Psoas muscle (tissue), 8 donors: ENCODE measurements around the gene RFLNA. TPM values are rescaled to one million over a fixed set of nuclear protein-coding genes. Genes with fewer than 3 reads are reported as not detected.

Experiments
- ATAC-seq, 4 donors: fragments of 200-7000 bp; cut with Tn5 transposase; one replicate each; pipeline ENCODE4 v1.9.1; 2020; ENCODE audit warnings: moderate library complexity in 3 of 4, mild to moderate bottlenecking in 2 of 4
- DNase-seq, 2 donors: peaks; one replicate each; pipeline ENCODE4 v3.0.0-alpha.2; 2020
- H3K27ac ChIP-seq: fragments of 200-600 bp; one replicate; pipeline ENCODE4 v1.8.0; 2022
- H3K27me3 ChIP-seq, 3 donors: fragments of 200-600 bp in 1 of 3; one replicate each; pipeline versions ENCODE4 v1.6.1 to v1.8.0; 2013 to 2022; ENCODE audit warnings: low read length in 2 of 3, mild to moderate bottlenecking in 2 of 3, moderate library complexity in 1 of 3; ENCODE audit not compliant: insufficient read depth in 3 of 3
- H3K36me3 ChIP-seq, 2 donors: fragments of 200-600 bp in 1 of 2; one replicate each; pipeline versions ENCODE4 v1.6.1 to v1.8.0; 2013 to 2022; ENCODE audit warnings: low read depth in 1 of 2, mild to moderate bottlenecking in 1 of 2, moderate library complexity in 1 of 2; ENCODE audit not compliant: insufficient read depth in 1 of 2
- H3K4me1 ChIP-seq: fragments of 200-600 bp; one replicate; pipeline ENCODE4 v1.8.0; 2022
- H3K4me3 ChIP-seq: fragments of 200-600 bp; one replicate; pipeline ENCODE4 v1.8.0; 2022; ENCODE audit warnings: mild to moderate bottlenecking
- H3K9me3 ChIP-seq: fragments of 200-600 bp; one replicate; pipeline ENCODE4 v1.8.0; 2022
- CTCF ChIP-seq: fragments of 200-600 bp; IDR thresholded peaks from one replicate; pipeline ENCODE4 v1.8.0; 2022; ENCODE audit warnings: antibody characterized with exemption
- WGBS, 3 donors: extraction: QIAGEN DNeasy Blood & Tissue Kit; methylation state at CpG; one replicate each; pipeline versions ENCODE4 v1.1.6 to v1.1.7; 2013; 5-methylcytosine and 5-hydroxymethylcytosine counted together
- intact Hi-C, 2 donors: fragments of 100-400 bp; cut with DNase I; formaldehyde crosslinking; loops; one replicate each; pipeline versions ENCODE4 v1.11.0 to v1.14.2; 2022
- polyA plus RNA-seq, 3 donors: library from polyadenylated mRNA; stranded (reverse); fragments of 200-250 nt; gene quantifications; one replicate each; pipeline ENCODE4 v1.2.3, GENCODE V29; 2013
- total RNA-seq, 4 donors: library from RNA; stranded (reverse); fragmentation: NEBNext Ultra II Directional in 2 of 4; extraction: Animal tissue kit (Norgen Biotek cat#: 25700) in 2 of 4; gene quantifications; one replicate each; pipeline versions ENCODE4 v1.2.1 to v1.2.4, GENCODE V29; 2021 to 2023
- donor health status: healthy with polysubstance abuse.
- donor health status: DM: no; HTN: no; CAD: no; lungs with moderate emphysema.
- donor health status: Bipolar disorder and iron deficiency.
- donor health status: healthy.
- donor health status: DM: yes; HTN: yes; CAD: no.
- donor health status: DM: no; HTN: no; CAD: no.
- donor health status: DM: no; HTN: no; CAD: no.
- donor health status: DM: yes; HTN: yes; CAD: no.

Gene RFLNA
- total and polyA plus RNA-seq, 7 donors, result 0.38 to 7.8 (median 0.70) TPM

GRCh38 chr12:124338876-124339603, 44.1 kb downstream of the RFLNA start:
- DNase-seq, result no peak
- no peak overlapping the region for H3K27ac ChIP-seq
- H3K27me3 ChIP-seq, result no peaks in the 10 kb centered on the region
- intact Hi-C loops, result no loop called here
- no peak for ATAC-seq
- H3K36me3 ChIP-seq, result peaks cover 10 to 82% of the 10 kb centered on the region in 2 donors
- H3K4me1 ChIP-seq, result no peaks in the 10 kb centered on the region
- no peak for TF ChIP-seq CTCF
- 87 to 95% (median 91%) methylated on average over 3 of the region's 3 CpGs for WGBS, 3 donors
- H3K4me3 ChIP-seq, result no peak overlapping the region
- no peaks in the 10 kb centered on the region for H3K9me3 ChIP-seq

GRCh38 chr12:124340080-124340900, 45.4 kb downstream of the RFLNA start:
- no peaks in the 10 kb centered on the region for H3K27me3 ChIP-seq
- no peaks in the 10 kb centered on the region for H3K4me1 ChIP-seq
- ATAC-seq (no peak), DNase-seq (no peak)
- intact Hi-C loops, result no loop called here
- no peaks in the 10 kb centered on the region for H3K9me3 ChIP-seq
- H3K27ac ChIP-seq, result no peak overlapping the region
- peaks cover 10 to 84% of the 10 kb centered on the region in 2 donors for H3K36me3 ChIP-seq
- no peak for TF ChIP-seq CTCF
- WGBS, 3 donors, result 91 to 96% (median 92%) methylated on average over 36 to 42 of the region's 42 CpGs
- H3K4me3 ChIP-seq, result no peak overlapping the region

- 87 to 95% (median 93%) methylated on average over 27 of the region's 27 CpGs for WGBS, 3 donors
- Histone ChIP-seq H3K4me1 (no peaks in the 10 kb centered on the region), H3K27me3 (no peaks in the 10 kb centered on the region), H3K4me3 (no peak overlapping the region), H3K9me3 (no peaks in the 10 kb centered on the region), H3K27ac (no peak overlapping the region), H3K36me3 (peaks cover 12 to 84% of the 10 kb centered on the region in 2 donors)
- intact Hi-C loops, result no loop called here
- DNase-seq, result no peak
- TF ChIP-seq CTCF, result no peak
- no peak for ATAC-seq
Observed at GRCh38 chr12:124341645-124342069, 46.8 kb downstream of the RFLNA start.

GRCh38 chr12:124344022-124344421, 49.1 kb downstream of the RFLNA start:
- ATAC-seq, result no peak
- Histone ChIP-seq H3K4me3 (no peak overlapping the region), H3K27me3 (no peaks in the 10 kb centered on the region), H3K36me3 (peaks cover 13 to 93% of the 10 kb centered on the region in 2 donors), H3K9me3 (no peaks in the 10 kb centered on the region), H3K27ac (no peak overlapping the region), H3K4me1 (peaks cover 5% of the 10 kb centered on the region)
- DNase-seq, result no peak
- intact Hi-C loops, result no loop called here
- no peak for TF ChIP-seq CTCF
- 84 to 87% (median 86%) methylated on average over 9 of the region's 9 CpGs for WGBS, 3 donors
